ENCODE results near the gene NSRP1.

NSRP1 gene

DNA sequence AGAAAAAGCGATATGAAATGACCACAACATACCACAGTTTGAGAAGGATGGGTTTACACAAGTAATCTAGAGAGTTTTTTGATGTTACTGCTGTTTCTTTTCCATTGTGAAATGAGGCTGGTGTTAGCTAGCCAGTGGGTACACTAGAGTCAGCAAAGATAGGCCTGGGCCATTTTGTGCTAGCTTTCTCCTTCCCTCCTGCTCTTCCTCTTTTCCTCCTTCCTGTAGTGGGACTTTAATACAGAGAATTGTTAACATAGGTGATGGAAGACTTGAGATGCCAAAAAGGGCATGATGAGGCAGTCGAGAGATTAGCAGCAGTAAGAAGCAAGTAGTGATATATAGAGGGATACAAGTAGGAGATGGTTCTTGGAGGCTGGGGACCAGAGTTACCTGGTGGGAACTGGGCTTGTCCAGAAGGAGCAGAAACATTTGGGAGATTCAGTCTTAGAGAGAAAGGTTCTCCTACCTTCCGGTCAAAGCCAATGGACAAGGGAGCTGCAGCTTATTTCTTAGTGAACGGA is 7.7 kb downstream of the NSRP1 start:
- no peak for DNase-seq (ENCODE audit: low read depth in 2 of 2)

GRCh38 chr17:30130121-30130520 is 13.5 kb downstream of the NSRP1 start:
- DNase-seq (ENCODE audit: low read depth in 2 of 2) = no peak

DNA sequence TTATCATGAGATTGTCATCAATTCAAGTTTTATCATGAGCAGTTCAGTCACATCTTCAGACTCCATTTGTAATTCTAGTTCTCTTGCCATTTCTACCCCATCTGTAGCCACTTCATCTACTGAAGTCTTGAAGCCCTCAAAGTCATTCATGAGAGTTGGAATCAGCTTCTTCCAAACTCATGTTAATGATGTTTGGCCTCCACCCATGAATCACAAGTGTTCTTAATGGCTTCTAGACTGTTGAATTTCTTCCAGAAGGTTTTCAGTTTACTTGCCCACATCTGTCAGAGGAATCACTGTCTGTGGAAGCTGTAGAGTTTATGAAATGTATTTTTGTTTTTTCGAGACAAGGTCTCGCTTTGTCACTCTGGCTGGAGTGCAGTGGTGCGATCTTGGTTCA is 16.0 kb downstream of the NSRP1 start:
- no peak for DNase-seq (ENCODE audit: low read depth in 2 of 2)

DNA sequence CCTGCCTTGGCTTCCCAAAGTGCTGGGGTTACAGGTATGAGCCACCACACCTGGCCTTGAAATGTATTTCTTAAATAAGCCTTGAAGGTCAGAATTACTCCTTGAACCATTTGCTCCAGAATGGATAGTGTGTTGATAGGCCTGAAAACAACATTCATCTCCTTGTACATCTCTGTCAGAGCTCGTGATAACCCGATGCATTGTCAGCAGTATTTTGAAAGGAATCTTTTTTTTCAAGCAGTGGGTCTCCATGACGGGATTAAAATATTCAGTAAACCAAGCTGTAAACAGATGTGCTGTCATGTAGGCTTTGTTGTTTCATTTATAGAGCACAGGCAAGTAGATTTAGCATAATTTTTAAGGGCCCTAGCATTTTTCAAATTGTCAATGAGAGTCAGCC is 16.6 kb downstream of the NSRP1 start:
- no peak for DNase-seq (ENCODE audit: low read depth in 2 of 2)

DNA sequence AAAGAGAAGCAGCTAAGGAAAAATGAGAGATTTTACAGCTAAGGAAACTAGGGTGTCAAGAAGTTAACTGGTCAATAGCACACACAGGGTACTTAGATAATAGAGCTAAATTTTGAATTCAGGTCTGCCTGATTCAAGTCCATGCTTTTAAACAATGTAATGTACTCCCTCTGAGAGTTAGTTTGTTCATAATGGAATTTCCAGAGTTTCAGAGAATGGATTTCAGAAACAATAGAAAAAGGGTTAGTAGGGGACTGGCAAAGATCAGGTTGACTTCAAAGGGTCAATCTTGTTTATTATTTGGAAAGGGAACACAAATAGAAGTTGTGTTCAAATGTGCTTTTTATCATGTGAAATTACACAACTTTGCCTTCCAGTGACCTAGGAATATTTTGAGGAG is 17.9 kb downstream of the NSRP1 start:
- no peak for DNase-seq (ENCODE audit: low read depth in 2 of 2)

GRCh38 chr17:30137158-30137557 is 20.5 kb downstream of the NSRP1 start:
- DNase-seq (ENCODE audit: low read depth in 2 of 2) = no peak

DNA sequence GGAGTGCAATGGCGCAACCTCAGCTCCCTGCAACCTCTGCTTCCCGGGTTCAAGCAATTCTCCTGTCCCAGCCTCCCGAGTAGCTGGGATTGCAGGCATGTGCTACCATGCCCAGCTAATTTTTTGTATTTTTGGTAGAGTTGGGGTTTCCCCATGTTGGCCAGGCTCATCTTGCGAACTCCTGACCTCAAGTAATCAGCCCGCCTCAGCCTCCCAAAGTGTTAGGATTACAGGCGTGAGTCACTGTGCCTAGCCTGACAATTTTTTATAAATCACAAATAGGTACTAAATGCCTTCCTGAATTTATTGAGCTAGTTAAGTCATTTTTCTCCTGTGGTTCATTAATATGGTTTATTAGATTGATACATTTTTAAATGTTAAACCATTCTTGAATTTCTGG is 31.2 kb downstream of the NSRP1 start:
- peak in 1 of 2 donors; percentile 2 for DNase-seq (ENCODE audit: low read depth in 2 of 2)

GRCh38 chr17:30148376-30148775 is 31.8 kb downstream of the NSRP1 start:
- no peak for DNase-seq (ENCODE audit: low read depth in 2 of 2)

DNA sequence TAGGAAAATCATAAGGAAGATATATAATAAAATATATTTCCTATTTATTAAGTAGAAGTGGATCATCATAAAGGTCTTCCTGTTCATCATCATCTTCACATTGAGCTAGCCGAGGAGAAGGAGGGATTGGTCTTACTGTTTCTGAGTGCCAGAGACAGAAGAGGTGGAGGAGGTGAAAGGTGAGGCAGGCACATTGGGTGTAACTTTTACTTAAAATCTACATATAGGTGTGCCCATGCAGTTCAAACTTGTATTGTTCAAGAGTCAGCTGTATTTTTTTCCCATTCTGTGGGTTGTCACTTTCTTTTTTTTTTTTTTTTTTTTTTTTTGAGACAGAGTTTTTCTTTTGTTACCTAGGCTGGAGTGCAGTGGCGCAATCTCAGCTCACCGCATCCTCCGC is 34.9 kb downstream of the NSRP1 start:
- no peak for DNase-seq (ENCODE audit: low read depth in 2 of 2)

DNA sequence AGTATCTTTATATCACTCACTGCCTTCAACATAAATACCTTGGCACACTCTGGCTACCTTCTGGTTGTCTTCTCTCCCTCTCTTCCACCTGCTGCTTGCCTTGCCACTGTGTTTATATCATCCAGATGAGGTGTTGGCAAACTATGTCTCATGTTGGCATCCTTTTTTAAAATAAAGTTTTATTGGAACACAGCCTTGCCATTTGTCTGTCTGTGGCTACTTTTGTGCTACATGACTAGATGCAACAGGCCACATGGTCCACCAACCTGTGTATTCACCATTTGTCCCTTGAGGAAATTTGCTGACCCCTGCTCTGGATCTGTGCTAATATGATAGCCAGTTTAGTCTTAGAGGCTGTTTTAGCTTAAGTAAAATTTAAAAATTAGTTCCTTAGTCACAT is 36.8 kb downstream of the NSRP1 start:
- no peak for DNase-seq (ENCODE audit: low read depth in 2 of 2)

DNA sequence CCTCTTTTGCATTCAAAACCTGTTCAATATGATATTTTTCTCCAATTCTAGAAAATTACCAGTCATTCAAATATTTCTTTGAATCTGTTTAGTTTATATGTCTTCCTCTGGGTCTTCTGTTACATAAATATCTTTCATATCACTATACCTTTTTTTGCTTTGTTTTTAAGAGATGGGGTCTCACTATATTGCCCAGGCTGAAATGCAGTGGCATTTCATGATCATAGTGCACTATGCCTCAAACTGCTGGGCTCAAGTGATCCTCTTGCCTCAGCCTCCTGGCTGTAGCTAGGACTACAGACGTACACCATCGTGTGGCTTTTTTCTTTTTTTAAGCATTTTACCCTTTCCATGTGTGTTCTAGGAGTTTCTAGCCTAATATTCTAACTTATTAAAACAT is 38.8 kb downstream of the NSRP1 start:
- no peak for DNase-seq (ENCODE audit: low read depth in 2 of 2)

GRCh38 chr17:30158896-30159625 is 42.4 kb downstream of the NSRP1 start:
- no peak for DNase-seq (ENCODE audit: low read depth in 2 of 2)

DNA sequence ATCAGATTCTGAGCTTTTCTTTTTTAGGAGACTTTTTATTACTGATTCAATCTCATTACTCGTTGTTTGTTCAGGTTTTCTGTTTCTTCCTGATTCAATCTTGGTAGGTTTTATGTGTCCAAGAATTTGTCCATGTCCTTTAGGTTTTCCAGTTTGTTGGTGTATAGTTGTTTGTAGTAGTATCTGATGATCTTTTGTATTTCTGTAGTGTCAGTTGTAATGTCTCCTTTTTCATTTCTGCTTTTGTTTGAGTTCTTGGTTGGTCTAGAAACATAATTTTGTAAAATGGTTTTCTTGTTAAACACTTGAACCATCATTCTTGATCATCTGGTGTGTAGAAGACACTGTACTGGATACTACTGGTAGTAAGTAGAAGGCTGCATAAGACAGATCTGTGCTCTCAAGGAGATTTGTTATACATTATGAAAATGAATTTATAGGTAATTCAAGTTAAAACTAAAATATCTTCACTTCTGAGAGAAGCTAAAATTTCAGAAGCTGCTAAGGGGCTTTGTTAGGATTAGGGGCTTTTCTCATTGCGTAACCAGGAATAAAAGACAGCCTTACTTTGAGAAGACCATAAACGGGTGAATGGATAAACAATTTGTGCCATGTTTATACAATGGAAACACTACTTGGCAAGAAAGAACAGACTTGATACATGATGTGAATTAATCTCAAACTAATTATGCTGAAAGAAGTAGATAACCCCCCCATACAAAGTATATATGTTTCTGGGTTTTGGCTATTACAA is 44.0 kb downstream of the NSRP1 start:
- DNase-seq (ENCODE audit: low read depth in 2 of 2) = no peak

GRCh38 chr17:30161601-30162000 is 45.0 kb downstream of the NSRP1 start:
- DNase-seq (ENCODE audit: low read depth in 2 of 2) = no peak

- DNase-seq (ENCODE audit: low read depth in 2 of 2) = no peak
Measured at GRCh38 chr17:30164531-30164930, 47.9 kb downstream of the NSRP1 start.

DNA sequence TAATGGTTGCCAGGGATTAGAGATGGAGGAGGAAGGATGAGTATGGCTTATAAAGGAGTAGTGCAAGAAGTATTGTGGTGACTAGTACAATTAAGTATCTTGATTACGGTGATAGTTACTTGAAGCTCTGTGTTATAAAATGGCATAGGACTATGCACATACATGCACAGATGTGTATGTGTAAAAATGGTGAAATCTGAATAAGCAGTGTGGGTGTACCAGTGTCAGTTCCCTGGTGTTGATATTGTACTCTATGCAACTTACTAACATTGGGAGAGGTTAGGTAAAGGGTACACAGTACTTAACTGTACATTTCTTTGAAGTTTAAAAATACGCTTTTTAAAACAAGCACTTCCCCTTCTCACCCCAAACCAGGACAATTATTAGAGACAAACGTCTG is 48.5 kb downstream of the NSRP1 start:
- DNase-seq (ENCODE audit: low read depth in 2 of 2) = no peak

GRCh38 chr17:30165960-30166359 is 49.3 kb downstream of the NSRP1 start:
- no peak for DNase-seq (ENCODE audit: low read depth in 2 of 2)

- no peak for DNase-seq (ENCODE audit: low read depth in 2 of 2)
Measured at GRCh38 chr17:30170415-30170987, 53.9 kb downstream of the NSRP1 start.

- no peak for DNase-seq (ENCODE audit: low read depth in 2 of 2)
Measured at GRCh38 chr17:30172560-30172959, 55.9 kb downstream of the NSRP1 start.

DNA sequence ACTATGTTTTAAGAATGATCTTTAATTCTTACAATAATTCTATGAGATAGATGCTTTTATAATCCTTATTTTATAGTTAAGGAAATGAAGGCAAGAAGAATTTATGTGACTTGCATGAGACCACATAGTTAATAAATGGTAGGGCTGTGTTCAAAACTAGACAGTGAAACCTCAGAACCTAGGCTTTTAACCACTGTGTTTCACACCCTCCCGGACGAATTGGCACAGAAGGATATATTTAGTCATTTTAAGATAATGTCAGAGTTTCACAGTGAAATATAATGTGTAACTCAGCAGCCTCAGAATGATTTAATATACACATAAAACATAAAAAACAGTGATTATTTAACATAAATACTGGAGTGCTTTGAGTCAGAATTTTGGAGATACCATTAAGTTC is 57.0 kb downstream of the NSRP1 start:
- DNase-seq (ENCODE audit: low read depth in 2 of 2) = no peak

DNA sequence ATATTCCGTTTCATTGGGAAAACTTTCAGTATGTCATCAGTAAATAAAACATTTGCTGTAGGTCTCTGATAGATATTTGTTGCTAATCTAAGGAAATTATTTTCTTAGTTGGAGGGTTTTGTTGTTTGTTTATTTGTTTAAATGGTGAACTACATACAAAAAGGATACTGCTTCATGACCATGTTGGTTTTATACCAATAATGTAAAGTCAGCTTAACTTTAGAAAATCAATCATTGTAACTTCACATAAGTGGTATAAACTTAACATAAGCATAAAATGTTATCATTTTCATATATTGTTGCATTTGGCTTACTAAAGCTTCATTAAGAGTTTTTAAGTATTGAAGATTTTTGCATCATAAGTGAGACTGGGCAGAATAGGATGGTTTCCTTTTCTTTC is 57.9 kb downstream of the NSRP1 start:
- DNase-seq (ENCODE audit: low read depth in 2 of 2) = no peak

- DNase-seq (ENCODE audit: low read depth in 2 of 2) = no peak
Measured at GRCh38 chr17:30176855-30177254, 60.2 kb downstream of the NSRP1 start.

DNA sequence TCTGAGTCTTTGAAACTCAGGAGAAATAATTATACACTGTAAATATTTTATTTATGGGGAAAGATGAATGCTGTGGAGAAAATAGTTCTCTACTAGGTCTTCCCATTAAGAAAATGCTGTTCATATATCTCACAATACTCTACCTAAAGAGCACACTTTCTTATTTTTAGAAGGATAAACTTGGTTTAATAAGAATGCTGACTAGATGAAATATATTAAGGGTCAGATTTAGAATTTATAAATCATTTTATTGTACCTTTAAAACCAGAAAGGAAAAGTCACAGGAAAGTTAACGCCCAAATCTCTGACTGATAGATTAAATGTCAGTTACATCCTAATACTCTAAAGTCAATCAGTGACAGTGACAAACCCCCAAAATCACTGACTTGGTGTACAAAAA is 70.1 kb downstream of the NSRP1 start:
- DNase-seq (ENCODE audit: low read depth in 2 of 2) = no peak
